HUES64 (cell line): ENCODE results near the gene NRG3.
A peak's percentile ranks its signal among the peaks of the same experiment; 100 is the strongest.

Experiments used
- H3K27ac ChIP-seq: 2 replicates; pipeline ENCODE4 v1.7.0; 2013; ENCODE audit warnings: low read depth, low read length, inconsistent platforms
- H3K27me3 ChIP-seq: 2 replicates; pipeline ENCODE4 v1.6.1; 2013; ENCODE audit warnings: mild to moderate bottlenecking, low read length; ENCODE audit not compliant: insufficient read depth
- H3K36me3 ChIP-seq: 2 replicates; pipeline ENCODE4 v1.6.1; 2013; ENCODE audit warnings: mild to moderate bottlenecking, low read length; ENCODE audit not compliant: insufficient read depth
- H3K4me1 ChIP-seq: 2 replicates; pipeline ENCODE4 v1.6.1; 2013; ENCODE audit warnings: mild to moderate bottlenecking, low read length, moderate library complexity; ENCODE audit not compliant: insufficient read depth
- H3K4me3 ChIP-seq: 2 replicates; pipeline ENCODE4 v1.5.1; 2013; ENCODE audit warnings: mild to moderate bottlenecking, low read length, moderate library complexity
- H3K9ac ChIP-seq: 2 replicates; pipeline ENCODE4 v1.6.1; 2013; ENCODE audit warnings: mild to moderate bottlenecking, low read depth, low read length
- H3K9me3 ChIP-seq: 2 replicates; pipeline ENCODE4 v1.6.1; 2013; ENCODE audit warnings: low read depth, low read length; ENCODE audit not compliant: insufficient read depth
- WGBS: fragments of 150-250, 120-280 bp; methylation state at CpG from one replicate; pipeline ENCODE4 v1.1.7; 2013; ENCODE audit warnings: missing lambda C conversion rate; 5-methylcytosine and 5-hydroxymethylcytosine counted together

The NRG3 gene

GRCh38 chr10:82625512-82626189, 750.7 kb downstream of the NRG3 start:
- Histone ChIP-seq H3K27ac (no peak overlapping the region), H3K9me3 (no peaks in the 10 kb centered on the region), H3K36me3 (no peaks in the 10 kb centered on the region), H3K27me3 (no peaks in the 10 kb centered on the region), H3K4me1 (no peaks in the 10 kb centered on the region), H3K4me3 (no peak overlapping the region), H3K9ac (no peak overlapping the region)

GRCh38 chr10:82628373-82628772, 753.4 kb downstream of the NRG3 start:
- H3K36me3 ChIP-seq, result no peaks in the 10 kb centered on the region
- no peaks in the 10 kb centered on the region for H3K27me3 ChIP-seq
- H3K4me1 ChIP-seq, result no peaks in the 10 kb centered on the region
- no peak overlapping the region for H3K27ac ChIP-seq
- no peak overlapping the region for H3K4me3 ChIP-seq
- WGBS, result 76% methylated on average over 3 of the region's 3 CpGs
- no peaks in the 10 kb centered on the region for H3K9me3 ChIP-seq
- H3K9ac ChIP-seq, result no peak overlapping the region

- 100% methylated on average over 1 of the region's 1 CpG for WGBS
- no peaks in the 10 kb centered on the region for H3K36me3 ChIP-seq
Measured at GRCh38 chr10:82643076-82643475, 768.1 kb downstream of the NRG3 start.

GRCh38 chr10:82643601-82644000, 768.6 kb downstream of the NRG3 start:
- H3K4me1 ChIP-seq, result no peaks in the 10 kb centered on the region
- H3K4me3 ChIP-seq, result no peak overlapping the region
- no peak overlapping the region for H3K27ac ChIP-seq
- H3K27me3 ChIP-seq, result no peaks in the 10 kb centered on the region
- H3K9ac ChIP-seq, result no peak overlapping the region
- H3K9me3 ChIP-seq, result no peaks in the 10 kb centered on the region
- no peaks in the 10 kb centered on the region for H3K36me3 ChIP-seq
- WGBS, result 94% methylated on average over 4 of the region's 5 CpGs

More at GRCh38 chr10:82643076-82643475, 768.1 kb downstream of the NRG3 start:
- H3K27ac ChIP-seq, result no peak overlapping the region
- H3K9ac ChIP-seq, result no peak overlapping the region
- H3K4me3 ChIP-seq, result no peak overlapping the region
- no peaks in the 10 kb centered on the region for H3K27me3 ChIP-seq
- H3K9me3 ChIP-seq, result no peaks in the 10 kb centered on the region
- no peaks in the 10 kb centered on the region for H3K4me1 ChIP-seq

- Histone ChIP-seq H3K36me3 (no peaks in the 10 kb centered on the region), H3K9ac (no peak overlapping the region), H3K27me3 (no peaks in the 10 kb centered on the region), H3K27ac (no peak overlapping the region), H3K9me3 (no peaks in the 10 kb centered on the region), H3K4me1 (no peaks in the 10 kb centered on the region), H3K4me3 (no peak overlapping the region)
Measured at GRCh38 chr10:82645221-82645620, 770.2 kb downstream of the NRG3 start.

- no peak overlapping the region for H3K4me3 ChIP-seq
- H3K9ac ChIP-seq, result no peak overlapping the region
- H3K9me3 ChIP-seq, result peaks cover 11% of the 10 kb centered on the region; the same call in 1 of the 2 replicates
- WGBS, result 73% methylated on average over 7 of the region's 7 CpGs
- no peaks in the 10 kb centered on the region for H3K27me3 ChIP-seq
- peaks cover 17% of the 10 kb centered on the region for H3K4me1 ChIP-seq
- H3K27ac ChIP-seq, result peak overlapping the region; percentile 43; the same call in 1 of the 2 replicates
- no peaks in the 10 kb centered on the region for H3K36me3 ChIP-seq
Measured at GRCh38 chr10:82653244-82654155, 778.5 kb downstream of the NRG3 start.

- Histone ChIP-seq H3K27ac (0 out of 2 replicates have a peak overlapping the region, but pooled peaks have one; percentile 20), H3K4me1 (peaks cover 10% of the 10 kb centered on the region), H3K9me3 (no peaks in the 10 kb centered on the region), H3K36me3 (no peaks in the 10 kb centered on the region), H3K27me3 (no peaks in the 10 kb centered on the region), H3K4me3 (no peak overlapping the region), H3K9ac (no peak overlapping the region)
Measured at GRCh38 chr10:82660205-82660604, 785.2 kb downstream of the NRG3 start.

GRCh38 chr10:82660986-82661385, 786.0 kb downstream of the NRG3 start:
- H3K4me3 ChIP-seq, result no peak overlapping the region
- H3K9me3 ChIP-seq, result no peaks in the 10 kb centered on the region
- 52% methylated on average over 1 of the region's 1 CpG for WGBS
- no peak overlapping the region for H3K27ac ChIP-seq
- H3K9ac ChIP-seq, result no peak overlapping the region
- no peaks in the 10 kb centered on the region for H3K27me3 ChIP-seq
- no peaks in the 10 kb centered on the region for H3K36me3 ChIP-seq
- H3K4me1 ChIP-seq, result peaks cover 10% of the 10 kb centered on the region

- no peak overlapping the region for H3K4me3 ChIP-seq
- H3K36me3 ChIP-seq, result no peaks in the 10 kb centered on the region
- H3K27me3 ChIP-seq, result no peaks in the 10 kb centered on the region
- no peak overlapping the region for H3K27ac ChIP-seq
- no peak overlapping the region for H3K9ac ChIP-seq
- 94% methylated on average over 5 of the region's 5 CpGs for WGBS
- H3K4me1 ChIP-seq, result peaks cover 10% of the 10 kb centered on the region
- no peaks in the 10 kb centered on the region for H3K9me3 ChIP-seq
Measured at GRCh38 chr10:82661701-82662100, 786.7 kb downstream of the NRG3 start.

GRCh38 chr10:82668221-82668895, 793.4 kb downstream of the NRG3 start:
- H3K27me3 ChIP-seq, result no peaks in the 10 kb centered on the region
- no peak overlapping the region for H3K27ac ChIP-seq
- no peaks in the 10 kb centered on the region for H3K9me3 ChIP-seq
- H3K4me3 ChIP-seq, result no peak overlapping the region
- WGBS, result 94% methylated on average over 4 of the region's 4 CpGs
- H3K4me1 ChIP-seq, result no peaks in the 10 kb centered on the region
- H3K9ac ChIP-seq, result no peak overlapping the region
- H3K36me3 ChIP-seq, result no peaks in the 10 kb centered on the region

GRCh38 chr10:82674036-82674435, 799.0 kb downstream of the NRG3 start:
- H3K36me3 ChIP-seq, result no peaks in the 10 kb centered on the region
- no peaks in the 10 kb centered on the region for H3K27me3 ChIP-seq
- no peak overlapping the region for H3K4me3 ChIP-seq
- H3K9ac ChIP-seq, result no peak overlapping the region
- H3K4me1 ChIP-seq, result peaks cover 8% of the 10 kb centered on the region; the same call in 1 of the 2 replicates
- no peak overlapping the region for H3K27ac ChIP-seq
- H3K9me3 ChIP-seq, result no peaks in the 10 kb centered on the region
